ENCODE results near the gene SERINC1. TPM values are rescaled to one million over a fixed set of nuclear protein-coding genes. Genes with fewer than 3 reads are reported as not detected.
"Not testable (repeated sequence)": the region's sequence is repeated elsewhere in the genome, so short reads cannot be mapped to it uniquely, and the experiment has no call there.

The SERINC1 gene
- 138 and 149 TPM in 2 replicates for total RNA-seq (2014; rRNA removed; shearing (Covaris generic))

DNA sequence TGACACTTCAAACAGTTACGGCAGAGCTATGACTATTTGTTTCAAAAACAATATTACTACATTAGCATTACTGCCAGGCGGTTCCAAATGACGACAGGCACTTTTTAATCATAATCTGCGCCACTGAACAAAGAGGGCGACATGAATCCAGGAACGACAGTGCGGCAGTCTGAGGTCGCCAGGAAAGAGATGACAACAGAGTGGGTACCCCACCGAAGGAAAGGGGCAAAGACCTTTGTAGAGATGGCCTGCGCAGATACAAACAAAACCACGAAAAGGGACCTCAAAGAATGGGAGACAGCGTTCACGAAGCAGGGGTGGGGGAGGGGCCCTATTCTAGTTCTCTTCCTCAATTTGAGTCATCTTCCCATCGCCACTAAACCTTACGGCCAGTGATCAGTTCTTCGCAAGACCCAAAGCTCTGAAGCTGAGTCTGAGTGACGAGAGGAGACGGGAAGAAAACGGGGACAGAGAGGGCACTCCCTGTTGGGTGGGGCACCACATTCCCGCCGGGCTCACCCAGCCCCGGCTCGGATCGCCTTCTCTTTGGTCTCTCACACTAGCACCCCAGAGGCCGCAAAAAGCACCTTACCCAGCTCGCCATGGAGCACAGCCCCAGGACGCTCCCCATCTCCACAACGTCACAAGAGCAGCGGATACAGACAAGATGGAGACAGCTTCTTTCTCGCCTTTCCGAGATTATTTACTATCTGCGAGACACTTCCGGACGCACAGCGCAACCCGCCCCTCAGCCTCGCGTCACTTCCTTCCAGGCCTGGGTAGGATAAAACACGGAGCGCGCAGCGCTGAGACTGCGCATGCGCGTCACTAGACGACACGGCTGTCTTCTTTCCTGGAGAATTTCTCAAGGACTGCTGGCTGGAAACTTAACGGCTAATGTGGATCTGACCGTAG, at the start of gene SERINC1:
SERINC1 (minus strand) TSS at position 701 of the 915 bp plus-strand sequence; CDS start at position 631, 70 bp downstream.
- DNase-seq (ENCODE audit: low spot score): peak; percentile 94

DNA sequence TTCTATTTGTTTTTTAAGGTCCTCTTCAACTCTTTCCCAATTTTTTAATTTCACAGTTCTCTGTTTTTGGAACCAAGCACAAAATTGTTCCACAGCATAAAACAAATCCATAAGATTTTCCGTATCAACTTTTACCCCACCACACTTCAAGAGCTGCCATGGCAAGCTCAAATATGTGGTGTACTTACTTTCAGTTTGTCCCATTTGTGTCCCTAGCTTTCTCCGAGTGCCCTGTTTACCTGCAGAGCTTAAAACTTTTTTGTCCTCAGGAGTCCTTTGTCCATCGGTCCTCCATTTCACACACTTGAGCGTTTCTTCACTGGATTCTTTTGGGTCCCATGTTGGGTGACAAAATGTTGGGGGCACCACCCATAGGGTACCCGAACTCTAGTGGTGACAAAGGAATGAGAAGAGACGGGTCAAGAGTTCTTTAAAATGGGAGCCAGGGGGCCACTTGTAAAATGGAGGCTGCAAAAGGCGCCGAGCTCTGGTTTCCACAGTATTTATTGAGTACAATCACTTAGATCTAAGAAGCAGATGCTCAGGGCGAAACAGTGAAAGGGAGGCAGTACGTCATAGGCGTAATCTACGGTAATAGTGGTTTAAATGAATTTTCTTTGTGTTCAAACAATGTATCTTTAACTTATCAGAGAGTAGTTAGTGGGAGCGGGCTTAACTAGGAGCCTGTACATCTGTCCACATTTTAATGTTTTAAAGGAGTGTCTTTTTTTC, 39.8 kb upstream of the SERINC1 start:
- no peak for DNase-seq (ENCODE audit: low spot score)

DNA sequence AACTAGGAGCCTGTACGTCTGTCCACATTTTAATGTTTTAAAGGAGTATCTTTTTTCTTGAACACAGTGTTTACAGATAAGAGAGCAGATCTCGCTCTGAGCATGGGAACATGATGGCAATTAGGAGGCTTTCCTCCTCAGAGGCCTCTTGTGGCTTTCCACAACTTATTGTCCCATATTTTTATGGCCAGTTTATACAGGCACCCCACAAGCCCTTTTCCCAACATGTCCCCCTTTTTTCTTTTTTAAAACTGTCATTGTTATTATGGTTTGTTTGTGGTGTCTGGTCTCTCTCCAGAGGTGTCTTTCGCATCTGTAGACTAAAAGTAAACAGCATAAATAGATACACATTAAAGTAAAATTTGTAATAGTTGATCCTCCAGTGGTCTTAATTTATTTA, 33.6 kb upstream of the SERINC1 start:
- not testable (repeated sequence) for DNase-seq (ENCODE audit: low spot score)

DNA sequence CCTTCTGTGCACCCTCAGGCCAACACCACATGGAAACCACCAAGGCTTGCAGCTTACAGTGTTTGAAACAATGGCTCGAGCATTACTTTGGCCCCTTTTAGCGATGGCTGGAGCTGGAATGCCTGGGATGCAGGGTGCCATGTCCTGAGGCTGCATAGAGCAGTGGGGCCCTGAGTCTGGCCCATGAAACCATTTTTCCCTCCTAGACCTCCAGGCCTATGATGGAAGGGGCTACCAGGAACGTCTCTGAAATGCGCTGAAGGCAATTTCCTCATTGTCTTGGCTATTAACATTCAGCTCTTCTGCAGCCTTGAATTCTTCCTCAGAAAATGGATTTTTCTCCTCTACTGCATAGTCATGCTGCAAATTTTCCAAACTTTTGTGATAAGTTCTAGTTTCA, 29.9 kb upstream of the SERINC1 start:
- no peak for DNase-seq (ENCODE audit: low spot score)

DNA sequence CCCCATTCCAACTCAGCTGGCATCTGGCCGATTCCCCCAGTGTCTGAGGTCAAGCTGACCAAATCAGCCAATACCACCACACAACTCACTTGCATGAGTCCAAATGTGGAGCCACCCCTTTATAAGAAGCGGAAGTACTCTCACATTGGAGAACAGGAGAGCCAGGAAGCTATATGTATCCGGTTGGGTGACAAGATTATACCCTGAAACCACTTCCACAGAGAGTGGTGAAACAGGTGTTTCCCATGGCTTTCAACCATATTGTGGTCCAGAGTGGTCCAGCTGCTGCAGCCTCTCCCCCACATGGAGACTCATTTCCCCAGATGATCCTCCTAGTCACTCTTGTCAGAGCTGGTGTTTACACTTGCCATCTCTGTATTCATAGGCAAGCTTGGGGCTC, 24.0 kb upstream of the SERINC1 start:
- no peak for DNase-seq (ENCODE audit: low spot score)

DNA sequence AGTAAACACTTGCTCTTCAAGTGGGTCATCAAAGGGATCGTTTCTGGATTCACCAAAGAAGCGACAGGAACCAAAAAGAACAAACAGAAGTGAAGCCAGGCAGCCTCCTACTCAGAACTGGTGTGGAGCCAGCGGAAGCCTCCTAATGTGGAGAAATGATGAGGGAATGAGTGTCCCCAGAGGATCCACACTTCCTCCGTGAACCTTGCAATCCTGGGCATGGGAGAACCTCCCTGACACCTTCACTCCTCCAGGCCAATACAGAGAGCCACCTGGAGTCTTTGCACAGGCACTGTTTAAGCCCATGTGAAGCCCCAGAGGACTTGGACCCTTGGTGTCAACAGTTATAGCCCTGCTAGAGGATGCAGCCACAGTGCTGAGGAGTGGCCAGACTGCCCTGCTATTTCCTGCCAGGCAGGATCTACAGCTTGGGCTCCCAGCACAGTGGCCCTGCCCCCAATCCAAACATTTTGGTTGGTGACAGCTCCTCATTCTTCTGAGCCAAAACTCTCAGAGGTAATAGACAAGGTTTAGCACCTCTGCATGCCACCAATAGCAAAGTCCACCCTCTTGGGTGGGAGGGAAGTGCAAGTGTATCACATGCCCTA, 23.2 kb upstream of the SERINC1 start:
- DNase-seq (ENCODE audit: low spot score): no peak

DNA sequence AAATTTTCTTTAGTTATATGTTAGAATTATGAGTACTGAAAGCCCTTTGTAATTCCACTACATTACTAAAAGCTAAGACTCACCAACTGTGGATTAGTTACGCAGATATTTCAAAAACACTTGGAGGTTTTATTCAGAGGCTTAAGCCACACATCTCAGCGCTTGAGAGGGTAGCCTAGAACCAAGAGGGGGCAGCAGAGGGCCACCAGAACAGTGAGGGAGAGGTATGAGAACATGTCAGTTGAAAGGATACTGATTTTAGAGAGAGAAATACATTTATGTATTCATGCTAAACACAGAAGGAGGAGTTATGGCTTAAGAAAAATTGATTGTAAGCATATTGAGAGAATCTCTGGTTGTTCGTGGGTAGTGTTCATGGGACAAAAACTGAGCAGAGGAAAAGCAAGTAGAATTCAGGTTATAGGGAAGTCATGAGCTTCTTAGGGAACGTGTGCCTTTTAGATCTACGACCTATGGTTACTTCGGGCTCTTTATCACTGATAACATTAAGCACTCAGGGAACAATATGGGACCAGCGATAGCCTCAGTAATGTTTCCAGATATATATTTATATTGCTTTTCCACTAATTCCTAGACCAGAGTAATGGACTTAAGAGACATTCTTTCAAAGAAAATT, 20.4 kb upstream of the SERINC1 start:
- peak; percentile 53 for DNase-seq (ENCODE audit: low spot score)

DNA sequence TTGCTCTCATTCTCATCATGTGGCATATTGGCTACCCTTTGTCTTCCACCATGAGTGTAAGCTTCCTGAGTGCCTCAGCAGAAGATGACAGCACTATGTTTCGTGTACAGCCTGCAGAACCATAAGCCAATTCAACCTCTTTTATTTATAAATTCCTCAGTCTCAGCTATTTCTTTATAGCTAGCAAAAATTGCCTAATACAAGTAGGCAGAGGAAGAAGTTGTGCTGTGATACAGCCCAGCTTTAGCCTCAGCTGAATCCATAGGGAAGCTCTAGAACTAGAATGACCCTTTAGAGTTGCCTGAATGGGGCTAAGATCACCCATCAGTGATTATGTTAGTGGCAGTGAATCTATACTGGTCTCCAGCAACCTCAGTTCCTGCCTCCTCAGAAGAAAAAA, 19.0 kb upstream of the SERINC1 start:
- DNase-seq (ENCODE audit: low spot score): no peak

DNA sequence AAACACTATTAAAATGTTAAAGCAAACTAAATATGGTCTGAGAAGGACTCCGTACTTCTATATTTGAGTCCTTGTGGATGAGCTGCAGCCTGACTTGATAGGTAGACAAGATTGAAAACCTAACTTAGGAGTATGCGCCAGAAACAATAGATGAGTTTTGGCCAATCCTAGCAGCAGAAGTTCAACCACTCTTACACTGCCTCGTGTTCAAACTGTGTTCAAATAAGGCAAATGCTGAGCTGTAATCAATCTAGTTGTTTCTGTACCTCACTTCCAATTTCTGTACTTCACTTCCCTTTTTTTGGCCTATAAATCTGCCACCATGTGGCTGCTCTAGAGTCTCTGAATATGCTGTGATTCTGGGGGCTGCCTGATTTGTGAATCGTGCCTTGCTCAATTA, 13.2 kb upstream of the SERINC1 start:
- no peak for DNase-seq (ENCODE audit: low spot score)

DNA sequence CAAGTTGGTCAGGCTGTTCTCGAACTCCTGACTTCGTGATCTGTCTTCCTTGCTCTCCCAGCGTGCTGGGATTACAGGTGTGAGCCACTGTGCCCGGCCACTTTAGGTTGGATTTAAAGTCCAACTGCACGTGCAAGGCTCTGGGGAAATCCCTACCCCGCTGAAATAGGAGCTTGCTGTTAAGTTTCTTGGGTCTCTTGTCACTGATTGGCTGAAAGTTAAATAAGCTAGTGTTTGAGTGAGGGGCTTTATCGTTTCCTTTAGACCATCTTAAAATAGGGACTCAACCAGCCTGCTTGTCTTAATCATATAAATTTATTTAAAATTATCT, 11.1 kb upstream of the SERINC1 start:
- no peak for DNase-seq (ENCODE audit: low spot score)

DNA sequence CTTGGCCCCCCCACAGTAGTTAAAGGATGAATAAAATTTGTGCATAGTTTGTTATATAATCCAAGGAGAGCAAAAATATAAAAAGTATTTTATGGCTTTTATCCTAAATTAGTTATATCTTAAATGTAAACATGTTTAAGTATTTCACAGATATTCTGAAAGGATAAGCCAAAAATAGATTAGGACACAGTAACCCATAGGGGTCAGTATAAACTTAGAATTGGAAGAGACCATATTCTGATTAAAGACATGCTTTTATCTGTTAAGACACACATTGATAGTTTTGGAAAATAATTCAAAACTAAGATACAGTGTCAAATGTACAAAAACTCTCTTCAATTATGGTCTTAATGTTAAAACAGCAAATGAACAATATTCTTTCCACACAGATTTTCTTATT, 4.5 kb upstream of the SERINC1 start:
- DNase-seq (ENCODE audit: low spot score): peak; percentile 6

DNA sequence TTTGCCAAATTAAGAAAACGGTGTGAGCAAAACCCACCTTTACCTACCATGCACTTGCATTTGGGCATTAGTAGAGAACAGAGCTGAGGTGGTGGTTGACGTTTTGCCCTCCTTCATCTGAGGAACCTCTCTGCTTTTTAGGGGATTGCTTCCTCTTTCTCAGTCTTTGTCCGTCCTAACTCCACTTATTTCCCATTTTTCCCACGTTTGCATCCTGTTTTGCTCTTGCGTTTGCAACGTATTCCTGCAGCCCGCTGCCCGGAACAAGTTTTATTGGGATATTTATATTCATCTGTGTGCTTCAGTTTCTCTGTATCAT, 374 bp upstream of the SERINC1 start:
- no peak for DNase-seq (ENCODE audit: low spot score)

DNA sequence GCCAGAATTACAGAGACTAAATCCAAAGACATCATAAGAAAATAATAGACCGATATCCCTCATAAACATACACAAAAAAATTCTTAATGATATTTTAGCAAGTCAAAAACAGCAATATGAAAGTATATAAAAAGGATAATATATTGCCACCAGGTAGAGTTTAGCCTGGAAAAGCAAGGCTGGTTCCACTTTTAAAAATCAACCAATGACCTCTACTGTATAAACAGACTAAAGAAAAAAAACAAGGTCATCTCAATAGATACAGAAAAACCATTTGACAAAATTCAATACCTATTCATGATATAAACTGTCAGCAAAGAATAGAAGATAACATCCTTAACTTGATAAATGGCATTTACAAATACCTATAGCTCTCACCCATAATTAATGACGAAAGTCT, 9.7 kb downstream of the SERINC1 start:
- no peak for DNase-seq (ENCODE audit: low spot score)

DNA sequence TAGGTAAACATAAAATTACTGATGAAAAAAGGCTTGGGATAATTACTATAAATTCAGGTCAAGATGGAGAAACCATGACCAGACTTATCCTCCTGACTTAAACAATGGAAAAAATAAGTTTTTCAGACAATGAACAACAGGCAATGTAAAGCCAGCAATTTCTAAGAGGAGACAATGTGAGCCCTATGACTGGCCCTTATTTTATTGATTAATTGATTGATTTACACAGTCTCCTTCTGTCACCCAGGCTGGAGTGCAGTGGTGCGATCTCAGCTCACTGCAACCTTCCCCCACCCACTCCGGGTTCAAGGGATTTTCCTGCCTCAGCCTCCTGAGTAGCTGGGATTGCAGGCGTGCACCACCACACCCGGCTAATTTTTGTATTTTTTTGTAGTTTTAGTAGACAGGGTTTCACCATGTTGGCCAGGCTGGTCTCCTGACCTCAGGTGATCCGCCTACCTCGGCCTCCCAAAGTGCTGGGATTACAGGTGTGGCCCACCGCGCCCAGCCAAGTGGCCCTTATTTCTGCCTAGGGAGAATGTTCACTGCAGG, 11.7 kb downstream of the SERINC1 start:
- not testable (repeated sequence) for DNase-seq (ENCODE audit: low spot score)

DNA sequence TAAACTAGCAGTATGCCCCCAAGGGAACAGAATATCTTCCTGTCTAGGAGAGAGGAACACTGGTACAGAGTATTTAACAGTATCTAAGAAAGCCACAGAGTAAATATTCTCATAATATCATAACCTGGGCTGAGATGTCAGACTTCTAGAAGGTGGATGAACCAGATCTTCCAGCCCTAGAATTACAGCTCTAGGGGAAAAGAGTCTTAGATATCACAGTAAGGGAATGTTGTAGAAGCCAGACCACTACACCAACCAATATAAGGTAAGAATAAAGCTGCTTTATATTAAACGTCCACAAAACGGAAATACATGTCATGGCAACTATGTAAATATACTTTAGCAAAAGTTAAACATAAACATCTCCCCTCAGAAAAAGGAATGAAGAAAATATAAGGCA, 12.4 kb downstream of the SERINC1 start:
- no peak for DNase-seq (ENCODE audit: low spot score)

DNA sequence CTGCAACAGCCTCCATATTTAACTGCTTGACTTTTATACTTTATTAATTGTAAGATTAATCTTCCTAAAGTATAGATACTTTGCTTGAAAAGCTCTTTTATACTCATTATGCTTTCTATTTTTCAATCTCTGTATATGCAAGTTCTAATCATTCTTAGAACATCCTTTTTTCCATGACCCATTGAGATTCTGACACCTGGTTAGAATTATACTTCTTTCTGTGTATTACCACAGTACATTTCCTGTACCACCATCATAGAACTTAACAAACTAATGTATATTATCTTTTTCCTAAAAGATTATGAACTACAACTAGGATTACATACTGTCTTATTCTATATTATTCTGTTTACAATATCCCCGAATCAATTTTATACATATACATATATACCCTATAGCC, 13.5 kb downstream of the SERINC1 start:
- DNase-seq (ENCODE audit: low spot score): no peak

DNA sequence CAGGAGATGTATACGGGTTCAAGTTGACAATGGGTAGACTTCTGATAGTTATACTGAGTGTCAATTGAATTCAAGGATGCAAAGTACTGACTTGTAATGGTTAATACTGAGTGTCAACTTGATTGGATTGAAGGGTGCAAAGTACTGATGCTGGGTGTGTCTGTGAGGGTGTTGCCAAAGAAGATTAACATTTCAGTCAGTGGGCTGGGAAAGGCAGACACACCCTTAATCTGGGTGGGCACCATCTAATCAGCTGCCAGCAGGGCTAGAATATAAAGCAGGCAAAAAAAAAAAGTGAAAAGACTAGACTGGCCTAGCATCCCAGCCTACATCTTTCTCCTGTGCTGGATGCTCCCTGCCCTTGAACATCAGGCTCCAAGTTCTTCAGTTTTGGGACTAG, 16.5 kb downstream of the SERINC1 start:
- not testable (repeated sequence) for DNase-seq (ENCODE audit: low spot score)

DNA sequence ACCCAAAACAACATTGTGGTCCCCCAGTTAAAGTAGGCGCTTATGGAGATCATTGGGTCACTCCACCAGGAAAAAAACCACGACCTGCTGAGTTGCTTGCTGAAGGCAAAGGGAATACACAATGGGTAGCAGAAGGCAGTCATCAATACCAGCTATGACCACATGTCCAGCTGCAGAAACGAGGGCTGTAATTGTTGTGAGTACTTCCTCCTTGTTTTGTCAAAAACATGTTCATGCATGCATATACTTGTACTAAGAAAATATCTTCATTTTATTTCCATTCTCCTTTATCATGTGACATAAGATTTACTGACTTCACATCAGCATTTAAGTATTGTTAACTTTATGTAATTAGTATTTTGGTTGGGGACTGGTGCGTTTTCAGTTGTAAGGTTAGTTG, 16.9 kb downstream of the SERINC1 start:
- DNase-seq (ENCODE audit: low spot score): no peak

DNA sequence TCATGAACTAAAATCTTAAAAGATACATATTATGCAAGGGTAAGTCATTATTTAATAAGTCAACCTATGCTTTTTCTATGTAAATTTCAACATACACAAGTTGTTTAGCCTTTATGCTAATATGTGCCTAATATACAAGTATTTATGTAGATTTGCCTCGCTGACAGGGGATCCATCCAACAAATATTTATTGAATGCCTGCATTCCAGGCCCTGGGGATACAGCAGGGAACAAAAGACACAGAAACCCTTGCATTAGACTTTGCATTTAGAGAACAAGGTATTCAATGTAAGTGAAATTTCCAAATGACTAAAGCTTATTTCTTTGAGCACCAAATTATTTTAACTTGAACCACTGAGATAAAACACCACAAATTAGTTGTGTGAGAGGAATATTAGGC, 19.1 kb downstream of the SERINC1 start:
- DNase-seq (ENCODE audit: low spot score): no peak

DNA sequence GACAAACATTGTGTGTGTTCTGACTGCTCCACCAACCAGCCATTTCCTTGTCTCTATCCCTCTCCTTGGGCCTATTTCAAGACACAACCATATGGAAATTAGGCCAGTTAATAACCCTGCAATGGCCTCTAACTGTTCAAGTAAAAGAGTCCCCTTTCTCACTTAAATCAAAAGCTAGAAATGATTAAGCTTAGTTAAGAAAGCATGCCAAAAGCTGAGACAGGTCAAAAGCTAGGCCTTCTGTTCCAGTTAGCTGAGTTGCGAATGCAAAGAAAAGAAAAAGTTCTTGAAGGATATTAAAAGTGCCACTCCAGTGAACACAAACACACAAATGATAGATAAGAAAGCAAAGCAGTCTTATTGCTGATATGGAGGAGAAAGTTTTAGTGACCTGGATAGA, 22.5 kb downstream of the SERINC1 start:
- DNase-seq (ENCODE audit: low spot score): no peak

DNA sequence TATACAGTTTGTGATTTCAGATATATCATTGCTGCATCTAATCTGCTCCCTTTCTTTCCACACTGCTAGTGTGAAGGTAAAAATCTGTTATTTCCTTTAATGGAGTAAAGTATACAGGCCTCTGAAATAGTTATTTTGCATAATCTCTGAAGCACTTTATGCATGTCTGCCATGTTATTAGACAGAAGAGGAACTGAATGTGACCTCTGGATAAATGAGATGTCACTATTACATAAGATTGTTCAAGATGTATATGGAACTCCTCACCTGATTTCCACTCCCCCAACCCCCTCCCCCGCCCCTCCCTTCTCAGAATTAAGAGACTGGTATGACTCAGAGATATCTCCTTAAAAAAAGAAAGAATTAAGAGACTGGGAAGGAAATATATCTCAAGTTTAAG, 26.3 kb downstream of the SERINC1 start:
- DNase-seq (ENCODE audit: low spot score): no peak

DNA sequence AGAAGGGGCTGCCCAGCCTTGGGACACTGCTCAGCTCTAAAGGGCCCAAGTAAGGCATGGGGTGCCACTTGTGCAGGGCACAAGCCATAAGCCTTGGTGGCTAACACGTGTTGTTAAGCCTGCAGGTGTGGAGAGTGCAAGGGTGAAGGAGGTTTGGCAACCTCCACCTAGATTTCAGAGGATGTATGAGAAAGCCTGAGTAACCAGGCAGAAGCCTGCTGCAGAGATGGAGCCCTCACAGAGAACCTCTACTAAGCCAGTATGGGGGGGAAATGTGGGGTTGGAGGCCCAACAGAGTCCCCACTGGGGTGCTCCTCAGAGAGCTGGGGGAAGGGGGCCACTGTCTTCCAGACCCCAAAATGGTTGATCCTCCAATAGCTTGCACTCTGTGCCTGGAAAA, 32.6 kb downstream of the SERINC1 start:
- no peak for DNase-seq (ENCODE audit: low spot score)
